Measurements from ENCODE around the gene POFUT1. TPM values are rescaled to one million over a fixed set of nuclear protein-coding genes. Genes with fewer than 3 reads are reported as not detected.
A peak's percentile ranks its signal among the peaks of the same experiment; 100 is the strongest.

Gene POFUT1
- total and polyA plus RNA-seq, 9 of the 15 experiments (the other 6 are each of a cell fraction or from before 2014, with no cell fraction given): 3.5 to 44.7 (median 23.5) TPM

DNA sequence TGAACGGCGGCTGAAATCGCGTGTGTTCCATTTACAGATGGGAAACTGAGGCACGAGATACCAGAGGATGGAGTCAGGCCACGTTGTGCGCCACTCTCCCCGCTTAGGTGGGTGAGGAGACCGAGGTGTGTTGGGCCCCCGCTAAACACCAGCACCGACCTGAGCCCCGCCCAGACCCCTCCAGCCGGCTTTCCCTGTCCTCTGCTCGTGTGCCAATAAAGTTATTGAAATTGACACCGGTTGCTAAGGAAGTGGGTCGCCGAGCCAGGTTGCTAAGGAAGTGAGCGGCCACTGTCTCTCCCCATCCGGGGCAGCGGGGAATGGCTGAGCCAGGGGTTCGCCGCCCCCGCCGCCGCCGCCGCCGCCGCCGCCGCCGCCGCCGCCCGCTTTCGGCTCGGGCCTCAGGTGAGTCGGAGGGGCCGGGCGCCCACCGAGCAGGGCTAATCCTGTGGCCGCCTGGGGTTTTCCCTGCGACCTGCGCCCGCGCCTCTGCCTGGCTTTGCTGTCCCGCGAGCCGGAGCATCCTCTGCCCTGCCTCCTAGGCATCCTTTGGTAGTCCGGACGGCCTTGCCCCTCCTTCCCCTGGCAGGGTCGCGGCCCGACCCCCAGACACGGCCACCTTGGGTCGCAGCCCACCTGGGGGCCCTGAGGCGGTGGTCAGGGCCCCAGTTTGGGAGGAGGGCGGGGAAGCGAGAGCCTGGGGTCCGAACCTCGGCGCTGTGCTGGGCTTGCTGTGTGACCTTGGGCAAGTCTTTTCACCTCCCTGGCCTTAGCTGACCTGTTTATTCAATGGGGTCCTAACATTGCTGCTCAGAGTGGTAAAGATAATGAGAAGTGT, 69.9 kb downstream of the POFUT1 start, which contains the start of gene KIF3B (continued):
- TF ChIP-seq, protein P1, sequence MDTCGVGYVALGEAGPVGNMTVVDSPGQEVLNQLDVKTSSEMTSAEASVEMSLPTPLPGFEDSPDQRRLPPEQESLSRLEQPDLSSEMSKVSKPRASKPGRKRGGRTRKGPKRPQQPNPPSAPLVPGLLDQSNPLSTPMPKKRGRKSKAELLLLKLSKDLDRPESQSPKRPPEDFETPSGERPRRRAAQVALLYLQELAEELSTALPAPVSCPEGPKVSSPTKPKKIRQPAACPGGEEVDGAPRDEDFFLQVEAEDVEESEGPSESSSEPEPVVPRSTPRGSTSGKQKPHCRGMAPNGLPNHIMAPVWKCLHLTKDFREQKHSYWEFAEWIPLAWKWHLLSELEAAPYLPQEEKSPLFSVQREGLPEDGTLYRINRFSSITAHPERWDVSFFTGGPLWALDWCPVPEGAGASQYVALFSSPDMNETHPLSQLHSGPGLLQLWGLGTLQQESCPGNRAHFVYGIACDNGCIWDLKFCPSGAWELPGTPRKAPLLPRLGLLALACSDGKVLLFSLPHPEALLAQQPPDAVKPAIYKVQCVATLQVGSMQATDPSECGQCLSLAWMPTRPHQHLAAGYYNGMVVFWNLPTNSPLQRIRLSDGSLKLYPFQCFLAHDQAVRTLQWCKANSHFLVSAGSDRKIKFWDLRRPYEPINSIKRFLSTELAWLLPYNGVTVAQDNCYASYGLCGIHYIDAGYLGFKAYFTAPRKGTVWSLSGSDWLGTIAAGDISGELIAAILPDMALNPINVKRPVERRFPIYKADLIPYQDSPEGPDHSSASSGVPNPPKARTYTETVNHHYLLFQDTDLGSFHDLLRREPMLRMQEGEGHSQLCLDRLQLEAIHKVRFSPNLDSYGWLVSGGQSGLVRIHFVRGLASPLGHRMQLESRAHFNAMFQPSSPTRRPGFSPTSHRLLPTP (IDR thresholded peaks at IDR 0.05; ENCODE audit: borderline replicate concordance, extremely low read depth, insufficient read length): no peak
- TF ChIP-seq, protein P2, sequence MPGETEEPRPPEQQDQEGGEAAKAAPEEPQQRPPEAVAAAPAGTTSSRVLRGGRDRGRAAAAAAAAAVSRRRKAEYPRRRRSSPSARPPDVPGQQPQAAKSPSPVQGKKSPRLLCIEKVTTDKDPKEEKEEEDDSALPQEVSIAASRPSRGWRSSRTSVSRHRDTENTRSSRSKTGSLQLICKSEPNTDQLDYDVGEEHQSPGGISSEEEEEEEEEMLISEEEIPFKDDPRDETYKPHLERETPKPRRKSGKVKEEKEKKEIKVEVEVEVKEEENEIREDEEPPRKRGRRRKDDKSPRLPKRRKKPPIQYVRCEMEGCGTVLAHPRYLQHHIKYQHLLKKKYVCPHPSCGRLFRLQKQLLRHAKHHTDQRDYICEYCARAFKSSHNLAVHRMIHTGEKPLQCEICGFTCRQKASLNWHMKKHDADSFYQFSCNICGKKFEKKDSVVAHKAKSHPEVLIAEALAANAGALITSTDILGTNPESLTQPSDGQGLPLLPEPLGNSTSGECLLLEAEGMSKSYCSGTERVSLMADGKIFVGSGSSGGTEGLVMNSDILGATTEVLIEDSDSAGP (CRISPR knock-in tag; IDR thresholded peaks at IDR 0.05): no peak
- TF ChIP-seq RBM25 (IDR thresholded peaks at IDR 0.05; ENCODE audit: low read depth, low read length, severe bottlenecking): no peak
- peak in 1 of 2 experiments; percentile 70; a peak in 1 of 4 replicates for TF ChIP-seq CSDE1 (IDR thresholded peaks at IDR 0.05)
- TF ChIP-seq ATF1 (CRISPR knock-in tag; IDR thresholded peaks at IDR 0.05): no peak
- TF ChIP-seq ATF1 (tag; IDR thresholded peaks at IDR 0.05): peak; percentile 63
- no peak for TF ChIP-seq GTF2F1 (IDR thresholded peaks at IDR 0.05; ENCODE audit: low read depth, low read length)
- TF ChIP-seq NRF1 (conservative IDR thresholded peaks at IDR 0.05 in 1 of 2, IDR thresholded peaks at IDR 0.05 in 1 of 2): no peak; a peak in 2 of 4 replicates
- no peak; the same call in 1 of the 2 replicates for TF ChIP-seq TOE1 (IDR thresholded peaks at IDR 0.05; ENCODE audit: borderline replicate concordance)
- 0 out of 2 replicates have a peak, but pooled peaks have one; percentile 49 for TF ChIP-seq TOE1 (CRISPR knock-in tag; IDR thresholded peaks at IDR 0.05; ENCODE audit: borderline replicate concordance, low read depth)
- TF ChIP-seq ZNF395 (CRISPR knock-in tag; IDR thresholded peaks at IDR 0.05): peak; percentile 34; the same call in 1 of the 2 replicates
- TF ChIP-seq ZBED1 (IDR thresholded peaks at IDR 0.05): no peak
- no peak for TF ChIP-seq FOXA3 (CRISPR knock-in tag; conservative IDR thresholded peaks at IDR 0.05 in 1 of 2, IDR thresholded peaks at IDR 0.05 in 1 of 2)
- TF ChIP-seq MECOM (CRISPR knock-in tag; IDR thresholded peaks at IDR 0.05): no peak
- TF ChIP-seq ZNF445 (CRISPR knock-in tag; IDR thresholded peaks at IDR 0.05; ENCODE audit: low read depth): no peak
- no peak for TF ChIP-seq ZNF780A (CRISPR knock-in tag; IDR thresholded peaks at IDR 0.05)
- no peak for TF ChIP-seq CGGBP1 (CRISPR knock-in tag; IDR thresholded peaks at IDR 0.05)
- TF ChIP-seq KDM4B (IDR thresholded peaks at IDR 0.05; ENCODE audit: borderline replicate concordance in 2 of 2, low read depth in 1 of 2): peak in 1 of 2 experiments; percentile 60; a peak in 1 of 4 replicates

All from K562 (cell line).